Measurements from ENCODE around the gene TAGLN2.

TAGLN2 gene

DNA sequence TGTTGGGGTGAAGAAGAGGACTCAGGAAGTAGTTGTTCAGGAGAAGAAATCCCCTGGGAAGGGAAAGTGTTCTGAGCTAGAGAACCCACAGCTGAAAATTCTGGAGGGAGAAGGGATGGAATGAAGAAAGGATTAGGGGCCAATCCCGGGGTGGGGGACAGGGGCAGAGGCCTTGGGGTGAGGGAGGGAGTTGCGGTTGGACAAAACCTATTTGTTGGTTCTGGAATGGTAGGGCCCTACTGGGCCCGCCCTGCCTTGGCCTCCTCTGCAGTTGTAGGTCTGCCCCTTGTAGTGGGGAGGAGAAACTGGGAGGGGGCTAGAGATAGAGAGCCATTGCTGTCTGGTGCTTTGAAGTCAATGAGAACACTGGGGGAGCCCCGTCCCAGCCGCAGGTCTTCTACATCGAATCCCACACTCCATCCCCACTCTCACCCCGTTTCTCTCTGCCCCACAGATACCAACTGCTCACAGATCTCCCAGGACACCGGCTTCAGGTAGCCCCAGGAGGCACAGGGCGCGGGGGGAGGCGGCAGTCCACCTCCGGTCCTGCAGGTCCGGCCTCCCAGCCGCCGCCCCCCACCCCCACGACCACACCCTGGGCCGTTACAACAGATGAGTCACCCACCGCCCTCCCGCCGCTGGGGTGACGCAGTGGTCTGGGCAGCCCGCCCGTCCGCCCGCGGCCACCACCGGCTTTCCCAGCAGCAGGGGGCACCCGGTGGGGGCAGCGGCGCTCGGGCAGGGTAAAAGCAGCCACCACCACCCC, 1.1 kb downstream of the TAGLN2 start:
- peak; percentile 93 for DNase-seq
- H4K91ac ChIP-seq (ENCODE audit: low read length) = peak overlapping the region; percentile 90
- H3K23ac ChIP-seq (ENCODE audit: low read length in 2 of 2) = peak overlapping the region in 1 of 2 experiments; percentile 57
- peaks cover 37% of the 10 kb centered on the region for H3K4me1 ChIP-seq (ENCODE audit: control insufficient read depth, insufficient read depth, low read depth, low read length)
- H3K27me3 ChIP-seq (ENCODE audit: control insufficient read depth in 1 of 2, insufficient read depth in 1 of 2, low read length in 2 of 2) = no peaks in the 10 kb centered on the region
- H2BK5ac ChIP-seq (ENCODE audit: low read depth, low read length, poor library complexity, severe bottlenecking) = peak overlapping the region; percentile 76
- H3K18ac ChIP-seq (ENCODE audit: low read depth in 1 of 2, low read length in 2 of 2) = peak overlapping the region; percentile 93 to 98
- H2BK15ac ChIP-seq (ENCODE audit: low read depth, poor library complexity, severe bottlenecking) = peak overlapping the region; percentile 62
- peak overlapping the region; percentile 74 for H4K8ac ChIP-seq (ENCODE audit: low read length)
- H3K9me3 ChIP-seq (ENCODE audit: control insufficient read depth, low read length) = no peaks in the 10 kb centered on the region
- peaks cover 19 to 20% of the 10 kb centered on the region in 2 experiments for H3K36me3 ChIP-seq (ENCODE audit: control insufficient read depth in 1 of 2, insufficient read depth in 2 of 2, low read depth in 1 of 2, low read length in 2 of 2)
- H2BK12ac ChIP-seq (ENCODE audit: low read length in 2 of 2) = peak overlapping the region in 1 of 2 experiments; percentile 76
- H3K9ac ChIP-seq (ENCODE audit: low read length) = peak overlapping the region; percentile 99
- peak overlapping the region; percentile 92 to 98 for H3K4me3 ChIP-seq (ENCODE audit: insufficient read depth in 1 of 2, low read depth in 1 of 2, low read length in 2 of 2)
- peak overlapping the region; percentile 80 to 89 for H3K4ac ChIP-seq (ENCODE audit: low read depth in 1 of 2, low read length in 2 of 2)
- peaks cover 4% of the 10 kb centered on the region for H3K79me1 ChIP-seq (replicated peaks; ENCODE audit: low read length, poor library complexity, severe bottlenecking)
- peak overlapping the region; percentile 32 for H2AFZ ChIP-seq (ENCODE audit: low read depth, low read length)
- peak overlapping the region; percentile 69 for H2BK120ac ChIP-seq (ENCODE audit: low read depth, low read length)
- WGBS = 2% methylated on average over 29 of the region's 31 CpGs
- peak overlapping the region; percentile 87 for H3K4me2 ChIP-seq (ENCODE audit: low read length, poor library complexity, severe bottlenecking)
- peak overlapping the region in 1 of 2 experiments; percentile 93 for H3K14ac ChIP-seq (ENCODE audit: low read length in 2 of 2)
- peak overlapping the region; percentile 89 for H2AK5ac ChIP-seq (ENCODE audit: low read length, severe bottlenecking)
- H3K27ac ChIP-seq (ENCODE audit: low read length, poor library complexity, severe bottlenecking) = peak overlapping the region; percentile 94

DNA sequence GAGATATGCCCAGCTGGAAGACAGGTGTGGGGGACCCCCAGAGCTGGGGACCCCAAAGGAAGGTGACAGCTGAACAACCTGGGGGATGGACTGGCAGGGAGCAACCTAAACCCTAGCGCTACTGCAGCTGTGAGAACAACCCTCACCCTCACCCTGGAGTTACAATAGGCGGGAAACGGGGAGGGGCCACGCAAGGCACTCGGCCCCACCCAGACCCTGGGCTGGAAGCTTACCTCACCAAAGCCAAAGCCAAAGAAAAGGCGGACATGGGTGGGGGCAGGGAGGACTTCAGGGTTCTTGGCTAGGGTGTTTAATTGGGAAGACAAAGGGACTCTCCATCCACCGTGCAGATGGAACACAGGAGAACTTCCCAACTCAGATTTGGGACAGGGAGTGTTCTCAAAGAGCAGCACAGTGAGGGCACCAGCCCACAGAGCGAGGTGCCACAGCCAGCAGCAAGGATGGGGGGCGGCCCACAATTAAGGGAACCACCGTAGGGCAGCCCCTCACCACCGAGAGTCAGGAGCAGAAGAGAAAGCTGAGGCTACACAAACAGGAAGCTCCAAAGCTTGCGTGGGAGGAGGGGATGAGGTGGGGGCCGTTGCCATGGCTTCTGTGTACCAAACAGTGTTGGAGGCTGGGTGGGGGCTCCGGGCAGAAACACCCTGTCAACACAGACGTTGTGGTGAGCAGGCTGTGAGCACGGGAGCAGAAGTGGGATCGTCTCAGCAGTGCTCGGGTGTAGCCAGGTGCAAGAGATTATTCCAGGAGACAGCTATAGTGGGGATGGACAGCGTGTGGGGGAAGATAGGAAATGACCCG, 1.9 kb downstream of the TAGLN2 start:
- peak overlapping the region; percentile 43 to 86 for H2BK12ac ChIP-seq (ENCODE audit: low read length in 2 of 2)
- H2BK120ac ChIP-seq (ENCODE audit: low read depth, low read length) = peak overlapping the region; percentile 69
- peak overlapping the region; percentile 3 for H2BK15ac ChIP-seq (ENCODE audit: low read depth, poor library complexity, severe bottlenecking)
- no peak overlapping the region for H2AFZ ChIP-seq (ENCODE audit: low read depth, low read length)
- peak overlapping the region; percentile 87 for H3K4me2 ChIP-seq (ENCODE audit: low read length, poor library complexity, severe bottlenecking)
- no peak overlapping the region for H3K23ac ChIP-seq (ENCODE audit: low read length in 2 of 2)
- H3K4me3 ChIP-seq (ENCODE audit: insufficient read depth in 1 of 2, low read depth in 1 of 2, low read length in 2 of 2) = peak overlapping the region; percentile 52 to 98
- peak overlapping the region; percentile 42 to 82 for H3K4ac ChIP-seq (ENCODE audit: low read depth in 1 of 2, low read length in 2 of 2)
- DNase-seq = peak; percentile 95
- H3K9me3 ChIP-seq (ENCODE audit: control insufficient read depth, low read length) = no peaks in the 10 kb centered on the region
- peaks cover 27% of the 10 kb centered on the region in 2 experiments for H3K36me3 ChIP-seq (ENCODE audit: control insufficient read depth in 1 of 2, insufficient read depth in 2 of 2, low read depth in 1 of 2, low read length in 2 of 2)
- 12% methylated on average over 19 of the region's 20 CpGs for WGBS
- H3K27ac ChIP-seq (ENCODE audit: low read length, poor library complexity, severe bottlenecking) = peak overlapping the region; percentile 71
- peak overlapping the region in 1 of 2 experiments; percentile 44 for H3K14ac ChIP-seq (ENCODE audit: low read length in 2 of 2)
- H4K91ac ChIP-seq (ENCODE audit: low read length) = peak overlapping the region; percentile 90
- H3K9ac ChIP-seq (ENCODE audit: low read length) = peak overlapping the region; percentile 99
- H4K8ac ChIP-seq (ENCODE audit: low read length) = peak overlapping the region; percentile 92
- peak overlapping the region; percentile 83 to 93 for H3K18ac ChIP-seq (ENCODE audit: low read depth in 1 of 2, low read length in 2 of 2)
- H3K27me3 ChIP-seq (ENCODE audit: control insufficient read depth in 1 of 2, insufficient read depth in 1 of 2, low read length in 2 of 2) = no peaks in the 10 kb centered on the region
- peaks cover 43% of the 10 kb centered on the region for H3K4me1 ChIP-seq (ENCODE audit: control insufficient read depth, insufficient read depth, low read depth, low read length)
- H3K79me1 ChIP-seq (replicated peaks; ENCODE audit: low read length, poor library complexity, severe bottlenecking) = peaks cover 4% of the 10 kb centered on the region
- peak overlapping the region; percentile 76 for H2BK5ac ChIP-seq (ENCODE audit: low read depth, low read length, poor library complexity, severe bottlenecking)
- H2AK5ac ChIP-seq (ENCODE audit: low read length, severe bottlenecking) = peak overlapping the region; percentile 78

DNA sequence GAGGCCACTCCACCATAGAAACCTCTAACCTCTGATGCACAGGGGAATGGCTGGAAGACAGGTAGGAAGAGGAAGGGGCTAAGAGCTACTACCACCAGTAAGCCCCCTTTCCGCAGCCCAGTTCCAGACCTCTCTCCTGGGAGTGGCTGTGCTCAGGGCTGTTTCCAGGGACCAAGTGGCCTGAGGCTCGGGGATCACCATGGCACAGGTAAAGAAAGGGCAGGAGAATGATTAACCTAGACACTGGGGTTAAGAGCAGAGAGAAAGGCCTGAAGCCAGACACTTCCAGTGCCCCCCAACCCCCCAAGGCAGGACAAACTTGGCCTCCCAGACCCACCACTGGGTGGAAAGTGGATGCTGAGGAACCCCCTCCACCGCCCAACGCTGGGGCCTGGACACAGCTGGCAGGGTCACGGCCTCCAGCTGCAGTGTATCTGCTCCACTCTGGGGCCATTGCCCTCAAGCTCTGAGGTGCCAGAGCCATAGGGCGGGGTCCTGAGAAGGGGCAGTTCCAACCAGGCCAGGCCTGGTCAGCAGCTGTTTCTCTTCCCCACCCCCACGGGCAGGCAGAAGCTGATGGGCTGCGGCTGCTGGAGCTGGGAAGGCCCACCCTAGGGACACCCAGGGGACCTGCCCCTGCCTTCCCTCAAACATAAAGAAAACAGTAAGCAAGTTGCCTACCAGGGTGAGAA, 2.6 kb downstream of the TAGLN2 start:
- Histone ChIP-seq H2BK5ac (ENCODE audit: low read depth, low read length, poor library complexity, severe bottlenecking) (no peak overlapping the region), H3K4ac (ENCODE audit: low read depth in 1 of 2, low read length in 2 of 2) (peak overlapping the region; percentile 29 to 73), H2BK15ac (ENCODE audit: low read depth, poor library complexity, severe bottlenecking) (no peak overlapping the region), H2AFZ (ENCODE audit: low read depth, low read length) (no peak overlapping the region), H3K4me2 (ENCODE audit: low read length, poor library complexity, severe bottlenecking) (peak overlapping the region; percentile 87), H2AK5ac (ENCODE audit: low read length, severe bottlenecking) (peak overlapping the region; percentile 17), H3K18ac (ENCODE audit: low read depth in 1 of 2, low read length in 2 of 2) (peak overlapping the region; percentile 55 to 83), H3K14ac (ENCODE audit: low read length in 2 of 2) (peak overlapping the region in 1 of 2 experiments; percentile 77), H3K9ac (ENCODE audit: low read length) (peak overlapping the region; percentile 99), H3K4me1 (ENCODE audit: control insufficient read depth, insufficient read depth, low read depth, low read length) (peaks cover 45% of the 10 kb centered on the region), H3K4me3 (ENCODE audit: insufficient read depth in 1 of 2, low read depth in 1 of 2, low read length in 2 of 2) (peak overlapping the region; percentile 37 to 98), H2BK120ac (ENCODE audit: low read depth, low read length) (no peak overlapping the region), H4K91ac (ENCODE audit: low read length) (peak overlapping the region; percentile 55), H4K8ac (ENCODE audit: low read length) (peak overlapping the region; percentile 92), H3K9me3 (ENCODE audit: control insufficient read depth, low read length) (no peaks in the 10 kb centered on the region), H3K36me3 (ENCODE audit: control insufficient read depth in 1 of 2, insufficient read depth in 2 of 2, low read depth in 1 of 2, low read length in 2 of 2) (peaks cover 33 to 34% of the 10 kb centered on the region in 2 experiments), H3K79me1 (replicated peaks; ENCODE audit: low read length, poor library complexity, severe bottlenecking) (peaks cover 5% of the 10 kb centered on the region), H3K23ac (ENCODE audit: low read length in 2 of 2) (peak overlapping the region in 1 of 2 experiments; percentile 35), H3K27me3 (ENCODE audit: control insufficient read depth in 1 of 2, insufficient read depth in 1 of 2, low read length in 2 of 2) (no peaks in the 10 kb centered on the region), H2BK12ac (ENCODE audit: low read length in 2 of 2) (peak overlapping the region in 1 of 2 experiments; percentile 86), H3K27ac (ENCODE audit: low read length, poor library complexity, severe bottlenecking) (peak overlapping the region; percentile 71)
- WGBS = 52% methylated on average over 7 of the region's 8 CpGs
- DNase-seq = peak; percentile 76
